H9 (cell line): ENCODE results near the gene NUCB2. TPM values are rescaled to one million over a fixed set of nuclear protein-coding genes. Genes with fewer than 3 reads are reported as not detected.

Experiments used
- DNase-seq: peaks from one replicate; pipeline ENCODE4 v3.0.0-alpha.2; 2017
- H2AFZ ChIP-seq: one replicate; pipeline ENCODE4 v1.6.1; 2013; ENCODE audit warnings: mild to moderate bottlenecking, low read length, control low read depth, moderate library complexity
- H2AK5ac ChIP-seq: 2 replicates; pipeline ENCODE4 v1.6.1; 2013; ENCODE audit warnings: low read length, control low read depth, mixed read lengths; ENCODE audit not compliant: insufficient read length
- H2BK120ac ChIP-seq: one replicate; pipeline ENCODE4 v1.6.1; 2013; ENCODE audit warnings: low read depth, mild to moderate bottlenecking, low read length, control low read depth, inconsistent platforms; ENCODE audit not compliant: poor library complexity, severe bottlenecking
- H2BK12ac ChIP-seq: 2 replicates; pipeline ENCODE4 v1.6.1; 2013; ENCODE audit warnings: low read length, control low read depth, mixed read lengths, low read depth; ENCODE audit not compliant: insufficient read length
- H2BK15ac ChIP-seq: 2 replicates; pipeline ENCODE4 v1.6.1; 2013; ENCODE audit warnings: low read depth, low read length, control low read depth
- H2BK20ac ChIP-seq: one replicate; pipeline ENCODE4 v1.6.1; 2013; ENCODE audit warnings: low read depth, mild to moderate bottlenecking, low read length, control low read depth, inconsistent platforms; ENCODE audit not compliant: poor library complexity, severe bottlenecking
- H2BK5ac ChIP-seq: 2 replicates; pipeline ENCODE4 v1.6.1; 2013; ENCODE audit warnings: low read length, control low read depth, mixed read lengths; ENCODE audit not compliant: insufficient read length
- H3K14ac ChIP-seq: 2 replicates; pipeline ENCODE4 v1.6.1; 2013; ENCODE audit warnings: low read length, control low read depth; ENCODE audit not compliant: insufficient read depth
- H3K18ac ChIP-seq: 2 replicates; pipeline ENCODE4 v1.6.1; 2013; ENCODE audit warnings: low read depth, mild to moderate bottlenecking, mixed read lengths, low read length, control low read depth; ENCODE audit not compliant: insufficient read length
- H3K23ac ChIP-seq: 2 replicates; pipeline ENCODE4 v1.6.1; 2013; ENCODE audit warnings: low read length, control low read depth, mixed read lengths, low read depth; ENCODE audit not compliant: insufficient read length
- H3K23me2 ChIP-seq: 2 replicates; pipeline ENCODE4 v1.6.1; 2013; ENCODE audit warnings: low read depth, mild to moderate bottlenecking, mixed read lengths, low read length, control low read depth; ENCODE audit not compliant: insufficient read length, poor library complexity, severe bottlenecking
- H3K27ac ChIP-seq: 2 replicates; pipeline ENCODE4 v1.5.1; 2013; ENCODE audit warnings: low read length, control low read depth, mixed read lengths, low read depth; ENCODE audit not compliant: insufficient read length
- H3K27me3 ChIP-seq: 2 replicates; pipeline ENCODE4 v1.6.1; 2013; ENCODE audit warnings: low read length, control low read depth, inconsistent platforms; ENCODE audit not compliant: insufficient read depth
- H3K4ac ChIP-seq: 2 replicates; pipeline ENCODE4 v1.6.1; 2013; ENCODE audit warnings: low read depth, mild to moderate bottlenecking, control low read depth, inconsistent platforms, low read length, moderate library complexity
- H3K4me1 ChIP-seq: 2 replicates; pipeline ENCODE4 v1.6.1; 2013; ENCODE audit warnings: low read length, control low read depth, inconsistent platforms; ENCODE audit not compliant: insufficient read depth
- H3K4me2 ChIP-seq: 2 replicates; pipeline ENCODE4 v1.6.1; 2013; ENCODE audit warnings: low read length, control low read depth, mixed read lengths; ENCODE audit not compliant: insufficient read length, insufficient read depth
- H3K56ac ChIP-seq: 2 replicates; pipeline ENCODE4 v1.6.1; 2013; ENCODE audit warnings: low read depth, mild to moderate bottlenecking, mixed read lengths, low read length, control low read depth; ENCODE audit not compliant: insufficient read length
- H3K79me1 ChIP-seq: 2 replicates; pipeline ENCODE4 v1.6.1; 2013; ENCODE audit warnings: low read depth, mild to moderate bottlenecking, moderate library complexity, low read length, control low read depth, inconsistent platforms; ENCODE audit not compliant: insufficient read depth, poor library complexity, severe bottlenecking
- H3K79me2 ChIP-seq: 2 replicates; pipeline ENCODE4 v1.6.1; 2013; ENCODE audit warnings: low read length, control low read depth, inconsistent platforms; ENCODE audit not compliant: insufficient read depth
- H3K9ac ChIP-seq: 2 replicates; pipeline ENCODE4 v1.6.1; 2013; ENCODE audit warnings: low read length, control low read depth, mixed read lengths; ENCODE audit not compliant: insufficient read length; ENCODE audit errors: extremely low read depth
- H3K9me3 ChIP-seq: one replicate; pipeline ENCODE4 v1.6.1; 2013; ENCODE audit warnings: low read depth, low read length, inconsistent platforms; ENCODE audit not compliant: control insufficient read depth
- H3T11ph ChIP-seq: one replicate; pipeline ENCODE4 v1.6.1; 2013; ENCODE audit warnings: mild to moderate bottlenecking, low read length, control low read depth, inconsistent platforms
- H4K20me1 ChIP-seq: one replicate; pipeline ENCODE4 v1.6.1; 2013; ENCODE audit not compliant: control insufficient read depth, insufficient read length, insufficient read depth
- H4K5ac ChIP-seq: 2 replicates; pipeline ENCODE4 v1.6.1; 2013; ENCODE audit warnings: low read depth, mild to moderate bottlenecking, mixed read lengths, low read length, control low read depth; ENCODE audit not compliant: insufficient read length
- H4K8ac ChIP-seq: replicated peaks from 2 replicates; pipeline ENCODE4 v1.6.1; 2013; ENCODE audit warnings: low read length, control low read depth, mixed read lengths, low read depth; ENCODE audit not compliant: insufficient read length
- H4K91ac ChIP-seq: 2 replicates; pipeline ENCODE4 v1.6.1; 2013; ENCODE audit warnings: low read depth, mild to moderate bottlenecking, moderate library complexity, mixed read lengths, low read length, control low read depth; ENCODE audit not compliant: insufficient read length
- H3K27ac Mint-ChIP-seq, 3 experiments: 2 replicates in 2 of 3; 3 replicates in 1 of 3; pipeline ENCODE4 v1.8.0; 2020 to 2021; ENCODE audit warnings: mixed read lengths in 3 of 3, mild to moderate bottlenecking in 1 of 3, moderate library complexity in 1 of 3
- H3K27me3 Mint-ChIP-seq: 2 replicates; pipeline ENCODE4 v1.8.0; 2021; ENCODE audit warnings: low read depth, mild to moderate bottlenecking, moderate library complexity, mixed read lengths
- H3K36me3 Mint-ChIP-seq, 3 experiments: 2 replicates in 2 of 3; 3 replicates in 1 of 3; pipeline ENCODE4 v1.8.0; 2020 to 2021; ENCODE audit warnings: low read depth in 3 of 3, mixed read lengths in 3 of 3; ENCODE audit not compliant: insufficient read depth in 1 of 3
- H3K4me1 Mint-ChIP-seq, 2 experiments: 2 replicates each; pipeline ENCODE4 v1.8.0; 2020; ENCODE audit warnings: mixed read lengths in 2 of 2
- H3K4me3 Mint-ChIP-seq, 2 experiments: 2 replicates in 1 of 2; 3 replicates in 1 of 2; pipeline ENCODE4 v1.8.0; 2020 to 2021; ENCODE audit warnings: mild to moderate bottlenecking in 2 of 2, mixed read lengths in 2 of 2, moderate library complexity in 1 of 2
- H3K9me3 Mint-ChIP-seq, 2 experiments: 2 replicates in 1 of 2; 3 replicates in 1 of 2; pipeline ENCODE4 v1.8.0; 2020; ENCODE audit warnings: mild to moderate bottlenecking in 2 of 2, mixed read lengths in 2 of 2, moderate library complexity in 1 of 2
- CTCF ChIP-seq: fragments of 200-600 bp; sonication (generic); conservative IDR thresholded peaks from 3 replicates; pipeline ENCODE4 v1.8.0; 2021; ENCODE audit warnings: antibody characterized with exemption, mild to moderate bottlenecking
- WGBS: extraction: QIAGEN DNeasy Blood & Tissue Kit; methylation state at CpG from one replicate; pipeline ENCODE4 v1.1.7; 2013; ENCODE audit warnings: missing lambda C conversion rate, low lambda C conversion rate, mixed read lengths; ENCODE audit not compliant: insufficient read length; ENCODE audit errors: extremely low coverage; 5-methylcytosine and 5-hydroxymethylcytosine counted together
- total RNA-seq: library from RNA; stranded (reverse); gene quantifications from 2 replicates; pipeline ENCODE4 v1.2.1, GENCODE V29; 2021

NUCB2 gene
- total RNA-seq, 1 experiment from 2014 or later, result 29.1 TPM

DNA sequence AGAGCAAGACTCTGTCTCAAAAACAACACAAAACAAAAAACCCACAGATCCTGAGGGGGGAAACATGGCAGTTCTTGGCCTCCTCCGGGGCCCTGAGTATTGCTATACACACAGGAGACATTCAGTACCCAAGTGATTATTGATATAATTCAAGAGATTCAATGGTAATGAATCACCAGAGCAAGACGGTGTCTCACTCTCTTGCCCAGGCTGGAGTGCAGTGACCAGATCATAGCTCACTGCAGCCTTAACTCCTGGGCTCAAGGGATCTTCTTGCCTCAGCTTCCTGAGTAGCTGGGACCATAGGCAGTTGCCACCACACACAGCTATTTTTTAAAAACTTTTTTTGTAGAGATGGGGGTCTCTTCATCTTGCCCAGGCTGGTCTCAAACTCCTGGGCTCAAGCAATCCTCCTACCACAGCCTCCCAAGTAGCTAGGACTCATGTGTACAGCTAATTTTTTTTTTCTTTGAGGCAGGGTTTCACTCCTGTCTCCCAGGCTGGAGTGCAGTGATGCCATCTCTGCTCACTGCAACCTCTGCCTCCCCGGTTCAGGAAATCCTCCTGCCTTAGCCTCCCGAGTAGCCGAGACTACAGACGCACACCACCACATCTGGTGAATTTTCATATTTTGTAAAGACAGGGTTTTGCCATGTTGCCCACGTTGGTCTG is 46.9 kb upstream of the NUCB2 start:
- H2BK120ac ChIP-seq, result no peak overlapping the region

More for the DNA sequence above, 46.9 kb upstream of the NUCB2 start:
- no peak overlapping the region for H2BK20ac ChIP-seq
- H3K79me1 ChIP-seq, result no peaks in the 10 kb centered on the region
- H3K79me2 ChIP-seq, result no peaks in the 10 kb centered on the region
- no peak overlapping the region for H3K56ac ChIP-seq
- H4K91ac ChIP-seq, result no peak overlapping the region
- no peaks in the 10 kb centered on the region for H3K27me3 ChIP-seq
- H3K27ac ChIP-seq, result no peak overlapping the region
- peaks cover 0 to 8% (median 2%) of the 10 kb centered on the region in 3 experiments; a peak in 4 of 7 replicates for H3K36me3 Mint-ChIP-seq
- H2BK12ac ChIP-seq, result no peak overlapping the region
- no peak overlapping the region; a peak in 1 of 7 replicates for H3K27ac Mint-ChIP-seq
- H4K5ac ChIP-seq, result no peak overlapping the region
- no peak for DNase-seq
- no CpG with 5 or more reads among the region's 7 CpGs for WGBS
- H2BK15ac ChIP-seq, result no peak overlapping the region
- H4K20me1 ChIP-seq, result no peaks in the 10 kb centered on the region
- H2BK5ac ChIP-seq, result no peak overlapping the region
- H3K9me3 ChIP-seq, result no peaks in the 10 kb centered on the region
- no peak overlapping the region for H3K9ac ChIP-seq
- H2AK5ac ChIP-seq, result no peak overlapping the region
- no peaks in the 10 kb centered on the region for H3K23me2 ChIP-seq
- H3K27me3 Mint-ChIP-seq, result no peaks in the 10 kb centered on the region
- no peak overlapping the region for H3K14ac ChIP-seq
- H3K4me1 Mint-ChIP-seq, result no peaks in the 10 kb centered on the region
- no peak overlapping the region for H3K4ac ChIP-seq
- no peak overlapping the region for H3K4me2 ChIP-seq
- H3K4me3 Mint-ChIP-seq, result no peak overlapping the region
- H3T11ph ChIP-seq, result no peak overlapping the region
- H2AFZ ChIP-seq, result no peak overlapping the region
- H3K4me1 ChIP-seq, result no peaks in the 10 kb centered on the region
- H4K8ac ChIP-seq, result no peak overlapping the region
- TF ChIP-seq CTCF, result no peak
- H3K9me3 Mint-ChIP-seq, result no peaks in the 10 kb centered on the region
- no peak overlapping the region for H3K18ac ChIP-seq
- no peak overlapping the region for H3K23ac ChIP-seq
